Tibial artery (tissue), 4 donors: ENCODE data around the gene TSPAN32.
A peak's percentile ranks its signal among the peaks of the same experiment; 100 is the strongest.

Experiments used
- DNase-seq, 2 donors: peaks; one replicate each; pipeline ENCODE4 v3.0.0-alpha.2; 2019
- H3K27ac ChIP-seq, 2 donors: fragments of 200-600 bp; sonication (generic) in 1 of 2; 1 replicate in 1 of 2; 2 replicates in 1 of 2; pipeline ENCODE4 v1.5.1; 2018 to 2019; ENCODE audit warnings: mild to moderate bottlenecking in 1 of 2
- H3K27me3 ChIP-seq, 2 donors: fragments of 200-600 bp; sonication (generic) in 1 of 2; one replicate each; pipeline versions ENCODE4 v1.5.1 to v1.6.0; 2016 to 2019
- H3K36me3 ChIP-seq, 3 donors: fragments of 200-600 bp; sonication (generic) in 2 of 3; one replicate each; pipeline ENCODE4 v1.5.1; 2016 to 2019; ENCODE audit warnings: mild to moderate bottlenecking in 2 of 3
- H3K4me1 ChIP-seq, 4 donors: fragments of 200-600 bp; sonication (generic) in 2 of 4; 1 replicate in 3 of 4; 2 replicates in 1 of 4; pipeline ENCODE4 v1.5.1; 2016 to 2019
- H3K4me3 ChIP-seq, 2 donors: fragments of 200-600 bp; sonication (generic) in 1 of 2; 1 replicate in 1 of 2; 2 replicates in 1 of 2; pipeline ENCODE4 v1.5.1; 2018 to 2019; ENCODE audit warnings: mild to moderate bottlenecking in 2 of 2
- H3K9me3 ChIP-seq, 3 donors: fragments of 200-600 bp; sonication (generic) in 1 of 3; one replicate each; pipeline ENCODE4 v1.5.1; 2016 to 2019
- CTCF ChIP-seq, 2 experiments: fragments of 200-600 bp in 1 of 2; fragments of 450-650 bp in 1 of 2; IDR thresholded peaks; one replicate each; pipeline ENCODE4 v1.5.1; 2017 to 2019; ENCODE audit warnings: antibody characterized with exemption in 2 of 2, mild to moderate bottlenecking in 1 of 2, moderate library complexity in 1 of 2
- intact Hi-C: fragments of 100-400 bp; cut with DNase I; formaldehyde crosslinking; loops from one replicate; pipeline ENCODE4 v1.15.0; 2023; ENCODE audit warnings: low total_unique reads

The TSPAN32 gene

GRCh38 chr11:2262301-2263070 lies 39.3 kb upstream of the TSPAN32 start:
- no peak for TF ChIP-seq CTCF (IDR thresholded peaks at IDR 0.05)
- DNase-seq: peak in 1 of 2 donors; percentile 58
- peaks cover 0 to 46% of the 10 kb centered on the region in 2 donors for H3K27me3 ChIP-seq
- intact Hi-C loops: no loop called here
- H3K36me3 ChIP-seq: no peaks in the 10 kb centered on the region
- H3K4me1 ChIP-seq: peaks cover 0 to under 1% (median 0%) of the 10 kb centered on the region in 4 donors
- no peaks in the 10 kb centered on the region for H3K9me3 ChIP-seq
- H3K27ac ChIP-seq: no peak overlapping the region
- no peak overlapping the region for H3K4me3 ChIP-seq

GRCh38 chr11:2263071-2263565 lies 38.7 kb upstream of the TSPAN32 start:
- H3K4me1 ChIP-seq: no peaks in the 10 kb centered on the region
- H3K27me3 ChIP-seq: peaks cover 0 to 52% of the 10 kb centered on the region in 2 donors

GRCh38 chr11:2263724-2264360 lies 38.0 kb upstream of the TSPAN32 start:
- Histone ChIP-seq H3K4me1 (peaks cover 0 to 4% (median 3%) of the 10 kb centered on the region in 4 donors), H3K27me3 (peaks cover 0 to 59% of the 10 kb centered on the region in 2 donors), H3K9me3 (no peaks in the 10 kb centered on the region), H3K27ac (no peak overlapping the region), H3K36me3 (no peaks in the 10 kb centered on the region), H3K4me3 (no peak overlapping the region)
- no peak for DNase-seq
- TF ChIP-seq CTCF (IDR thresholded peaks at IDR 0.05): no peak
- intact Hi-C loops: no loop called here

More at GRCh38 chr11:2263071-2263565, 38.7 kb upstream of the TSPAN32 start:
- no peak overlapping the region for H3K27ac ChIP-seq
- DNase-seq: no peak
- intact Hi-C loops: no loop called here
- H3K4me3 ChIP-seq: no peak overlapping the region
- H3K9me3 ChIP-seq: no peaks in the 10 kb centered on the region
- no peaks in the 10 kb centered on the region for H3K36me3 ChIP-seq
- no peak for TF ChIP-seq CTCF (IDR thresholded peaks at IDR 0.05)

GRCh38 chr11:2264366-2265053 lies 37.3 kb upstream of the TSPAN32 start:
- Histone ChIP-seq H3K9me3 (no peaks in the 10 kb centered on the region), H3K36me3 (no peaks in the 10 kb centered on the region), H3K27ac (no peak overlapping the region), H3K4me1 (peaks cover 0 to 11% (median 9%) of the 10 kb centered on the region in 4 donors), H3K4me3 (no peak overlapping the region), H3K27me3 (peaks cover 0 to 62% of the 10 kb centered on the region in 2 donors)
- no peak for DNase-seq
- intact Hi-C loops: no loop called here
- no peak for TF ChIP-seq CTCF (IDR thresholded peaks at IDR 0.05)

- Histone ChIP-seq H3K27ac (no peak overlapping the region), H3K9me3 (no peaks in the 10 kb centered on the region), H3K4me1 (peaks cover 0 to 20% (median 18%) of the 10 kb centered on the region in 4 donors), H3K36me3 (no peaks in the 10 kb centered on the region), H3K27me3 (peaks cover 0 to 64% of the 10 kb centered on the region in 2 donors), H3K4me3 (no peak overlapping the region)
- intact Hi-C loops: no loop called here
- TF ChIP-seq CTCF (IDR thresholded peaks at IDR 0.05): no peak
- no peak for DNase-seq
These were observed 36.4 kb upstream of the TSPAN32 start for GRCh38 chr11:2265396-2265795.
